GM12875 (cell line): Measurements from ENCODE around the gene PPM1M.

Experiments used
- H3K4me3 ChIP-seq: one replicate; pipeline ENCODE4 v1.5.1; 2011; ENCODE audit warnings: low read depth, low read length, control low read depth
- CTCF ChIP-seq: IDR thresholded peaks from 2 replicates; pipeline ENCODE4 v1.5.1; 2011; ENCODE audit warnings: low read depth, mild to moderate bottlenecking, control low read depth, inconsistent platforms, low read length, moderate library complexity, borderline replicate concordance; ENCODE audit not compliant: insufficient read depth

PPM1M gene

GRCh38 chr3:52240886-52241370 lies 4.6 kb upstream of the PPM1M start:
- H3K4me3 ChIP-seq, result no peak overlapping the region
- TF ChIP-seq CTCF, result no peak

GRCh38 chr3:52242039-52242438 lies 3.5 kb upstream of the PPM1M start:
- TF ChIP-seq CTCF, result no peak
- H3K4me3 ChIP-seq, result no peak overlapping the region

- no peak for TF ChIP-seq CTCF
- H3K4me3 ChIP-seq, result peak overlapping the region; percentile 81
These were observed 1.5 kb upstream of the PPM1M start for GRCh38 chr3:52243791-52244628.

- peak overlapping the region; percentile 81 for H3K4me3 ChIP-seq
- no peak for TF ChIP-seq CTCF
These were observed 683 bp downstream of the PPM1M start for GRCh38 chr3:52246264-52246620.

GRCh38 chr3:52246728-52247408 lies 1.3 kb downstream of the PPM1M start:
- no peak for TF ChIP-seq CTCF
- H3K4me3 ChIP-seq, result peak overlapping the region; percentile 81

- H3K4me3 ChIP-seq, result no peak overlapping the region
- no peak for TF ChIP-seq CTCF
These were observed 2.0 kb downstream of the PPM1M start for GRCh38 chr3:52247409-52248164.
